ENCODE data around the gene LPP.

- TF ChIP-seq CTCF (IDR thresholded peaks at IDR 0.05 in 2 of 3, conservative IDR thresholded peaks at IDR 0.05 in 1 of 3; ENCODE audit: borderline replicate concordance in 1 of 3, insufficient read depth in 1 of 3, low read depth in 2 of 3, low read length in 2 of 3) (no peak), POLR2A (IDR thresholded peaks at IDR 0.05; ENCODE audit: borderline replicate concordance, extremely low read depth, insufficient read depth, insufficient read length) (no peak), POLR2AphosphoS5 (IDR thresholded peaks at IDR 0.05; ENCODE audit: low read depth, low read length) (peak; percentile 53; the same call in 1 of the 2 replicates), EZH2phosphoT487 (IDR thresholded peaks at IDR 0.05; ENCODE audit: borderline replicate concordance) (no peak), ZNF274 (IDR thresholded peaks at IDR 0.05; ENCODE audit: low read depth, low read length) (no peak), JUND (IDR thresholded peaks at IDR 0.05) (peak; percentile 43; the same call in 1 of the 2 replicates)
Observed at GRCh38 chr3:188348435-188349244, 194.7 kb downstream of the LPP start.
